ENCODE measurements around the gene THOC6.

Gene THOC6

GRCh38 chr16:2992383-2993081 is 31.3 kb upstream of the THOC6 start:
- no peak for DNase-seq

- DNase-seq, result no peak
Measured at GRCh38 chr16:2996298-2996697, 27.5 kb upstream of the THOC6 start.

GRCh38 chr16:2999929-3000328 is 23.9 kb upstream of the THOC6 start:
- DNase-seq, result no peak

GRCh38 chr16:3000540-3000939 is 23.3 kb upstream of the THOC6 start:
- no peak for DNase-seq

GRCh38 chr16:3001316-3001715 is 22.5 kb upstream of the THOC6 start:
- DNase-seq, result no peak

- peak; percentile 99 to 100 (median 99) for DNase-seq
Measured at GRCh38 chr16:3003582-3004270, 20.1 kb upstream of the THOC6 start.

GRCh38 chr16:3004319-3004718 is 19.5 kb upstream of the THOC6 start:
- peak; percentile 43 to 52 (median 45) for DNase-seq

- DNase-seq, result peak; percentile 50 to 70 (median 59)
Measured at GRCh38 chr16:3004781-3005284, 19.0 kb upstream of the THOC6 start.

- DNase-seq, result no peak
Measured at GRCh38 chr16:3007059-3007956, 16.5 kb upstream of the THOC6 start.

GRCh38 chr16:3007957-3008689 is 15.7 kb upstream of the THOC6 start:
- DNase-seq, result no peak

- DNase-seq, result no peak
Measured at GRCh38 chr16:3008690-3009037, 15.2 kb upstream of the THOC6 start.

- peak in 2 of 3 experiments; percentile 15 to 24 for DNase-seq
Measured at GRCh38 chr16:3009568-3010390, 14.1 kb upstream of the THOC6 start.

GRCh38 chr16:3010510-3010909 is 13.3 kb upstream of the THOC6 start:
- DNase-seq, result no peak

GRCh38 chr16:3012246-3012645 is 11.6 kb upstream of the THOC6 start:
- peak; percentile 81 to 94 (median 90) for DNase-seq

- peak; percentile 87 to 95 (median 92) for DNase-seq
Measured at GRCh38 chr16:3012828-3013420, 10.9 kb upstream of the THOC6 start, which contains the start of gene CLDN9. Gene CLDN9 (plus strand): TSS chr16:3012923. CDS start chr16:3013363, 440 bp downstream.

- peak in 1 of 3 experiments; percentile 47 for DNase-seq
Measured at GRCh38 chr16:3013491-3013951, 10.3 kb upstream of the THOC6 start.

GRCh38 chr16:3013998-3014690 is 9.7 kb upstream of the THOC6 start:
- DNase-seq, result no peak

GRCh38 chr16:3014971-3015370 is 8.9 kb upstream of the THOC6 start:
- DNase-seq, result no peak

- DNase-seq, result no peak
Measured at GRCh38 chr16:3015865-3016521, 7.8 kb upstream of the THOC6 start.

GRCh38 chr16:3017344-3017743 is 6.5 kb upstream of the THOC6 start:
- no peak for DNase-seq
